ENCODE data around the gene CEP72.

The CEP72 gene

GRCh38 chr5:673831-674629, 61.9 kb downstream of the CEP72 start:
- Histone ChIP-seq H3K27me3 (replicated peaks in 2 of 5; ENCODE audit: control insufficient read depth in 4 of 5, insufficient read depth in 5 of 5, low read length in 4 of 5) (peaks cover 0 to 63% (median 5%) of the 10 kb centered on the region in 5 experiments), H3K4me1 (ENCODE audit: control extremely low read depth in 1 of 4, control insufficient read depth in 4 of 4, insufficient read depth in 4 of 4, low read length in 3 of 4) (peaks cover 0 to 32% (median 24%) of the 10 kb centered on the region in 4 experiments), H3K4me3 (ENCODE audit: control insufficient read depth in 1 of 7, extremely low read depth in 1 of 7, insufficient read depth in 4 of 7, low read depth in 2 of 7, low read length in 6 of 7) (no peak overlapping the region), H3K9me3 (ENCODE audit: control extremely low read depth in 1 of 5, control insufficient read depth in 4 of 5, insufficient read depth in 2 of 5, low read depth in 1 of 5, low read length in 4 of 5) (no peaks in the 10 kb centered on the region), H3K27ac (ENCODE audit: insufficient read depth in 1 of 2, low read depth in 1 of 2, low read length in 2 of 2, poor library complexity in 1 of 2, severe bottlenecking in 2 of 2) (no peak overlapping the region), H3K36me3 (ENCODE audit: control insufficient read depth in 4 of 4, insufficient read depth in 4 of 4, low read length in 3 of 4) (no peaks in the 10 kb centered on the region)
- WGBS (ENCODE audit: insufficient coverage) = 86% methylated on average over 22 of the region's 27 CpGs
- ChIA-PET CTCF (interaction anchor here (6.6 to 7.1 kb wide), 2 partner anchors 217 to 230 kb away, joined by 67 to 117 read pairs; partner anchors contain the start of genes BRD9 and TRIP13), POLR2A (no interaction called here)
- no peak for DNase-seq

GRCh38 chr5:674630-675011, 62.5 kb downstream of the CEP72 start:
- WGBS (ENCODE audit: insufficient coverage) = 82% methylated on average over 4 of the region's 7 CpGs
- no peak overlapping the region for H3K27ac ChIP-seq (ENCODE audit: insufficient read depth in 1 of 2, low read depth in 1 of 2, low read length in 2 of 2, poor library complexity in 1 of 2, severe bottlenecking in 2 of 2)
- peaks cover 0 to 32% (median 24%) of the 10 kb centered on the region in 4 experiments for H3K4me1 ChIP-seq (ENCODE audit: control extremely low read depth in 1 of 4, control insufficient read depth in 4 of 4, insufficient read depth in 4 of 4, low read length in 3 of 4)
- no peak overlapping the region for H3K4me3 ChIP-seq (ENCODE audit: control insufficient read depth in 1 of 7, extremely low read depth in 1 of 7, insufficient read depth in 4 of 7, low read depth in 2 of 7, low read length in 6 of 7)
- no peaks in the 10 kb centered on the region for H3K36me3 ChIP-seq (ENCODE audit: control insufficient read depth in 4 of 4, insufficient read depth in 4 of 4, low read length in 3 of 4)
- H3K27me3 ChIP-seq (replicated peaks in 2 of 5; ENCODE audit: control insufficient read depth in 4 of 5, insufficient read depth in 5 of 5, low read length in 4 of 5) = peaks cover 0 to 63% (median 5%) of the 10 kb centered on the region in 5 experiments
- POLR2A ChIA-PET = no interaction called here
- H3K9me3 ChIP-seq (ENCODE audit: control extremely low read depth in 1 of 5, control insufficient read depth in 4 of 5, insufficient read depth in 2 of 5, low read depth in 1 of 5, low read length in 4 of 5) = no peaks in the 10 kb centered on the region
- no peak for DNase-seq
- CTCF ChIA-PET = interaction anchor here (6.6 to 7.1 kb wide), 2 partner anchors 216 to 229 kb away, joined by 67 to 117 read pairs; partner anchors contain the start of genes BRD9 and TRIP13

GRCh38 chr5:675111-675870, 63.2 kb downstream of the CEP72 start:
- POLR2A ChIA-PET = no interaction called here
- Histone ChIP-seq H3K9me3 (ENCODE audit: control extremely low read depth in 1 of 5, control insufficient read depth in 4 of 5, insufficient read depth in 2 of 5, low read depth in 1 of 5, low read length in 4 of 5) (no peaks in the 10 kb centered on the region), H3K27me3 (replicated peaks in 2 of 5; ENCODE audit: control insufficient read depth in 4 of 5, insufficient read depth in 5 of 5, low read length in 4 of 5) (peaks cover 0 to 59% (median 5%) of the 10 kb centered on the region in 5 experiments), H3K27ac (ENCODE audit: insufficient read depth in 1 of 2, low read depth in 1 of 2, low read length in 2 of 2, poor library complexity in 1 of 2, severe bottlenecking in 2 of 2) (no peak overlapping the region), H3K4me1 (ENCODE audit: control extremely low read depth in 1 of 4, control insufficient read depth in 4 of 4, insufficient read depth in 4 of 4, low read length in 3 of 4) (peaks cover 0 to 32% (median 24%) of the 10 kb centered on the region in 4 experiments), H3K4me3 (ENCODE audit: control insufficient read depth in 1 of 7, extremely low read depth in 1 of 7, insufficient read depth in 4 of 7, low read depth in 2 of 7, low read length in 6 of 7) (no peak overlapping the region), H3K36me3 (ENCODE audit: control insufficient read depth in 4 of 4, insufficient read depth in 4 of 4, low read length in 3 of 4) (no peaks in the 10 kb centered on the region)
- CTCF ChIA-PET = interaction anchor here (7.1 kb wide), 1 partner anchor 229 kb away, joined by 117 read pairs; no protein-coding TSS in a partner anchor
- WGBS (ENCODE audit: insufficient coverage) = 91% methylated on average over 12 of the region's 20 CpGs
- no peak for DNase-seq

GRCh38 chr5:675871-676698, 63.9 kb downstream of the CEP72 start:
- WGBS (ENCODE audit: insufficient coverage) = 80% methylated on average over 35 of the region's 36 CpGs
- Histone ChIP-seq H3K36me3 (ENCODE audit: control insufficient read depth in 4 of 4, insufficient read depth in 4 of 4, low read length in 3 of 4) (no peaks in the 10 kb centered on the region), H3K27ac (ENCODE audit: insufficient read depth in 1 of 2, low read depth in 1 of 2, low read length in 2 of 2, poor library complexity in 1 of 2, severe bottlenecking in 2 of 2) (no peak overlapping the region), H3K27me3 (replicated peaks in 2 of 5; ENCODE audit: control insufficient read depth in 4 of 5, insufficient read depth in 5 of 5, low read length in 4 of 5) (peaks cover 0 to 59% (median 5%) of the 10 kb centered on the region in 5 experiments), H3K4me3 (ENCODE audit: control insufficient read depth in 1 of 7, extremely low read depth in 1 of 7, insufficient read depth in 4 of 7, low read depth in 2 of 7, low read length in 6 of 7) (no peak overlapping the region), H3K4me1 (ENCODE audit: control extremely low read depth in 1 of 4, control insufficient read depth in 4 of 4, insufficient read depth in 4 of 4, low read length in 3 of 4) (peaks cover 0 to 32% (median 24%) of the 10 kb centered on the region in 4 experiments), H3K9me3 (ENCODE audit: control extremely low read depth in 1 of 5, control insufficient read depth in 4 of 5, insufficient read depth in 2 of 5, low read depth in 1 of 5, low read length in 4 of 5) (no peaks in the 10 kb centered on the region)
- POLR2A ChIA-PET = no interaction called here
- CTCF ChIA-PET = no interaction called here
- no peak for DNase-seq

GRCh38 chr5:676699-677076, 64.5 kb downstream of the CEP72 start:
- no peak overlapping the region for H3K27ac ChIP-seq (ENCODE audit: insufficient read depth in 1 of 2, low read depth in 1 of 2, low read length in 2 of 2, poor library complexity in 1 of 2, severe bottlenecking in 2 of 2)
- H3K27me3 ChIP-seq (replicated peaks in 2 of 5; ENCODE audit: control insufficient read depth in 4 of 5, insufficient read depth in 5 of 5, low read length in 4 of 5) = peaks cover 0 to 59% (median 5%) of the 10 kb centered on the region in 5 experiments
- 95% methylated on average over 48 of the region's 48 CpGs for WGBS (ENCODE audit: insufficient coverage)
- H3K36me3 ChIP-seq (ENCODE audit: control insufficient read depth in 4 of 4, insufficient read depth in 4 of 4, low read length in 3 of 4) = no peaks in the 10 kb centered on the region
- no peaks in the 10 kb centered on the region for H3K9me3 ChIP-seq (ENCODE audit: control extremely low read depth in 1 of 5, control insufficient read depth in 4 of 5, insufficient read depth in 2 of 5, low read depth in 1 of 5, low read length in 4 of 5)
- peaks cover 0 to 27% (median 22%) of the 10 kb centered on the region in 4 experiments for H3K4me1 ChIP-seq (ENCODE audit: control extremely low read depth in 1 of 4, control insufficient read depth in 4 of 4, insufficient read depth in 4 of 4, low read length in 3 of 4)
- no peak overlapping the region for H3K4me3 ChIP-seq (ENCODE audit: control insufficient read depth in 1 of 7, extremely low read depth in 1 of 7, insufficient read depth in 4 of 7, low read depth in 2 of 7, low read length in 6 of 7)
- ChIA-PET CTCF (no interaction called here), POLR2A (no interaction called here)
- no peak for DNase-seq

GRCh38 chr5:677131-678101, 65.3 kb downstream of the CEP72 start:
- Histone ChIP-seq H3K4me3 (ENCODE audit: control insufficient read depth in 1 of 7, extremely low read depth in 1 of 7, insufficient read depth in 4 of 7, low read depth in 2 of 7, low read length in 6 of 7) (no peak overlapping the region), H3K4me1 (ENCODE audit: control extremely low read depth in 1 of 4, control insufficient read depth in 4 of 4, insufficient read depth in 4 of 4, low read length in 3 of 4) (peaks cover 0 to 20% (median 15%) of the 10 kb centered on the region in 4 experiments), H3K36me3 (ENCODE audit: control insufficient read depth in 4 of 4, insufficient read depth in 4 of 4, low read length in 3 of 4) (no peaks in the 10 kb centered on the region), H3K27me3 (replicated peaks in 2 of 5; ENCODE audit: control insufficient read depth in 4 of 5, insufficient read depth in 5 of 5, low read length in 4 of 5) (peaks cover 0 to 52% (median 5%) of the 10 kb centered on the region in 5 experiments), H3K9me3 (ENCODE audit: control extremely low read depth in 1 of 5, control insufficient read depth in 4 of 5, insufficient read depth in 2 of 5, low read depth in 1 of 5, low read length in 4 of 5) (no peaks in the 10 kb centered on the region), H3K27ac (ENCODE audit: insufficient read depth in 1 of 2, low read depth in 1 of 2, low read length in 2 of 2, poor library complexity in 1 of 2, severe bottlenecking in 2 of 2) (no peak overlapping the region)
- CTCF ChIA-PET = no interaction called here
- POLR2A ChIA-PET = no interaction called here
- whole genome bisulfite sequencing (ENCODE audit: insufficient coverage) = 87% methylated on average over 34 of the region's 44 CpGs
- DNase-seq = no peak

Measured in common myeloid progenitor, CD34-positive (primary cell).